ENCODE data around the gene LRIT3.

LRIT3 gene

GRCh38 chr4:109913596-109914241 lies 65.8 kb downstream of the LRIT3 start:
- in situ Hi-C loops (cut with MboI; ENCODE audit: low sequenced_read_pairs, unreplicated experiment), result no loop called here
- no peak for DNase-seq (ENCODE audit: low spot score)
- TF ChIP-seq CTCF (IDR thresholded peaks at IDR 0.05; ENCODE audit: borderline replicate concordance, control extremely low read depth, extremely low read depth, insufficient read depth, missing control alignments), result no peak

GRCh38 chr4:109914322-109914721 lies 66.4 kb downstream of the LRIT3 start:
- no peak for TF ChIP-seq CTCF (IDR thresholded peaks at IDR 0.05; ENCODE audit: borderline replicate concordance, control extremely low read depth, extremely low read depth, insufficient read depth, missing control alignments)
- no peak for DNase-seq (ENCODE audit: low spot score)
- in situ Hi-C loops (cut with MboI; ENCODE audit: low sequenced_read_pairs, unreplicated experiment), result no loop called here

- in situ Hi-C loops (cut with MboI; ENCODE audit: low sequenced_read_pairs, unreplicated experiment), result no loop called here
- DNase-seq (ENCODE audit: low spot score), result no peak
- TF ChIP-seq CTCF (IDR thresholded peaks at IDR 0.05; ENCODE audit: borderline replicate concordance, control extremely low read depth, extremely low read depth, insufficient read depth, missing control alignments), result no peak
Measured at GRCh38 chr4:109915385-109916026, 67.6 kb downstream of the LRIT3 start.

GRCh38 chr4:109916027-109916409 lies 68.1 kb downstream of the LRIT3 start:
- no peak for TF ChIP-seq CTCF (IDR thresholded peaks at IDR 0.05; ENCODE audit: borderline replicate concordance, control extremely low read depth, extremely low read depth, insufficient read depth, missing control alignments)
- in situ Hi-C loops (cut with MboI; ENCODE audit: low sequenced_read_pairs, unreplicated experiment), result no loop called here

GRCh38 chr4:109921384-109921808 lies 73.5 kb downstream of the LRIT3 start:
- no peak for DNase-seq (ENCODE audit: low spot score)
- in situ Hi-C loops (cut with MboI; ENCODE audit: low sequenced_read_pairs, unreplicated experiment), result no loop called here
- no peak for TF ChIP-seq CTCF (IDR thresholded peaks at IDR 0.05; ENCODE audit: borderline replicate concordance, control extremely low read depth, extremely low read depth, insufficient read depth, missing control alignments)

More at GRCh38 chr4:109916027-109916409, 68.1 kb downstream of the LRIT3 start:
- no peak for DNase-seq (ENCODE audit: low spot score)
